ENCODE measurements around the gene PLCXD1.

DNA sequence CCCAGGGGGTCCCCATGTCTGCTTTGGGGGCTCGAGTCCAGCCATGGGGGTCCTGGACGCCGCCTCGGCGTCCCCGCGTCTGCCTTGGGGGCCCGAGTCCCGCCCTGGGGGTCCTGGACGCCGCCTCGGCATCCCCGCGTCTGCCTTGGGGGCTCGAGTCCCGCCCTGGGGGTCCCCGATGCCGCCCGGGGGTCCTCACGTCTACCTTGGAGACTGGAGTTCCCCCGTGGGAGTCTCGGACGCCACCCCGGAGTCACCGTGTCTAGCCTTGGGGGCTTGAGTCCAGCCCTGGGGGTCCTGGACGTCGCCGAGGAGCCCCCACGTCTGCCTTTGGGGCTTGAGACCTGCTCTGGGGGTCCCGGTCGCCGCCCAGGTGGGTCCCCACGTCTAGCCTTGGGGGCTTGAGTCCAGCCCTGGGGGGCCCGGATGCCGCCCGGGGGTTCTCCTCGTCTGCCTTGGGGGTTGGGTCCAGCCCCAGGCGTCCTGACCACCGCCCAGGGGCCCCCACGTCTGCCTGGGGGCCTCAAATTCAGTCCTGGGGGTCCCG lies 38.5 kb downstream of the PLCXD1 start:
- TF ChIP-seq CTCF (conservative IDR thresholded peaks at IDR 0.05; ENCODE audit: low read depth in 2 of 2) = no peak
- no peak for TF ChIP-seq POLR2AphosphoS5 (IDR thresholded peaks at IDR 0.05; ENCODE audit: low read depth)
- TF ChIP-seq EZH2 (IDR thresholded peaks at IDR 0.05; ENCODE audit: low read depth, unreplicated experiment) = no peak
- TF ChIP-seq, protein P1, sequence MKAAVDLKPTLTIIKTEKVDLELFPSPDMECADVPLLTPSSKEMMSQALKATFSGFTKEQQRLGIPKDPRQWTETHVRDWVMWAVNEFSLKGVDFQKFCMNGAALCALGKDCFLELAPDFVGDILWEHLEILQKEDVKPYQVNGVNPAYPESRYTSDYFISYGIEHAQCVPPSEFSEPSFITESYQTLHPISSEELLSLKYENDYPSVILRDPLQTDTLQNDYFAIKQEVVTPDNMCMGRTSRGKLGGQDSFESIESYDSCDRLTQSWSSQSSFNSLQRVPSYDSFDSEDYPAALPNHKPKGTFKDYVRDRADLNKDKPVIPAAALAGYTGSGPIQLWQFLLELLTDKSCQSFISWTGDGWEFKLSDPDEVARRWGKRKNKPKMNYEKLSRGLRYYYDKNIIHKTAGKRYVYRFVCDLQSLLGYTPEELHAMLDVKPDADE (IDR thresholded peaks at IDR 0.05) = no peak
- no peak for TF ChIP-seq EZH2phosphoT487 (IDR thresholded peaks at IDR 0.05; ENCODE audit: unreplicated experiment)
- TF ChIP-seq JUNB (IDR thresholded peaks at IDR 0.05; ENCODE audit: unreplicated experiment) = no peak
- TF ChIP-seq ZNF331 (CRISPR knock-in tag; IDR thresholded peaks at IDR 0.05; ENCODE audit: low read depth) = no peak
- no peak for TF ChIP-seq REST (IDR thresholded peaks at IDR 0.05; ENCODE audit: unreplicated experiment)
- TF ChIP-seq CREB1 (CRISPR knock-in tag; IDR thresholded peaks at IDR 0.05; ENCODE audit: low read depth) = no peak
- TF ChIP-seq STAT1 (IDR thresholded peaks at IDR 0.05; ENCODE audit: unreplicated experiment) = no peak
